Cerebellar cortex (tissue), 1 donor: Measurements from ENCODE around the gene WSCD1.

Experiments
- DNase-seq: peaks from one replicate; pipeline ENCODE4 v3.0.0-alpha.2; 2015; ENCODE audit warnings: low spot score

The WSCD1 gene

GRCh38 chr17:6107791-6108190 is 37.6 kb downstream of the WSCD1 start:
- DNase-seq, result no peak

DNA sequence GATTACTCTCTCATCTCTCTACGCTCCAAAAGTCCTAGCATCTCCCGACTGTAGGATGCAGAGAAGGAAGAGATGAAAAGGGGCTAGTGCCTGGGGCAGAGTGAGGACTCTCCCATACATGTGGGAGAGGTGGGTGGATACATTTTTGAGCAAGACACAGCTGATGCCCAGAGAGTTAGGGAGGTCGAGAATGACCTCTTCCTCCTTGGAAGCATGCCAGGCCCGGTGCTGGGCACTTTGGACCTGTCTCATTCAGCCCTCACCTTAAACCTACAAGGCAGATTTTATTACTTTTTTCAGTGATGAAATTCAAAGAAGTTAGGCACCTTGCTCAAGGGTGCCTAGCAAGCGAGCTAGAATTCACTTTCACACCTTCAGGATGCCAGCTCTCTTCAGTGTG is 38.2 kb downstream of the WSCD1 start:
- DNase-seq, result no peak

- DNase-seq, result no peak
These were observed 38.8 kb downstream of the WSCD1 start for GRCh38 chr17:6108987-6109386.

DNA sequence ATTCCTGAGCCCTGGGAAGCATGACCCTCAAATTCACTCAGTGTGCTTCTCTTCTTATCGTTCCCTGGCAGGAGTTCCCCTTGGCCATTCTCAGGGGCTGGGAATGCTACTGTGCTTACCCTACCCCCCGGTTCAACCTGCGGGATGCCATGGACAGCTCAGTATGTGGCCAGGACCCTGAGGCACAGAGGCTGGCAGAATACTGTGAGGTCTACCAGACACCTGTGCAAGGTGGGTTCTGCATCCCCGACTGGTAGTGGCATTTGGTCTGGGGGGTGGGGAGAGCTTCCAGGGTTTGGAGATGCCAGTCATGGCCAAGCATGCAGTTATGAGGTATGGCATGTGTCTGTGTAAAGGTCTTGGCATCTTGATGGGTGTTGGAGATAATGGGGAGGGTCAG is 39.4 kb downstream of the WSCD1 start:
- DNase-seq, result no peak

DNA sequence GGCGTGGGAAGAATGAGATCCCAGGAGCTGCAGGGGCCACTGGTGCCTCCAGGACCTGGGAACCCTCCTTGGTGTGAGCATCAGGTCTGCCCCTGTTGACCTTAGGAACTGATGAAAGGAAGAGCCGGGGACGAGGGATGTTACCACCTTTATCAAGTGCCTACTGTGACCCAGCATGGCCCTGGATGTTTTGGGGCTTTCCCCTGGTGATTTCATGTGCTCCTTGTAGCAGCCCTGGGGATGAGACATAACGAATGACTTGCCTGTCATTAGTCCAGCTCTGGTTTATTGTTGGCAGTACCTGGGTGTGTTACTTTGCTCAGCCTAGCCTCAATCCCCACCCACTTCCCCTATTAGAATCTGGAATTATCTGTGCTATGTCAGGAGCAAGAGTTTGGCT is 39.9 kb downstream of the WSCD1 start:
- DNase-seq, result no peak

- no peak for DNase-seq
These were observed 40.4 kb downstream of the WSCD1 start for GRCh38 chr17:6110592-6110991.

GRCh38 chr17:6120351-6120750 is 50.2 kb downstream of the WSCD1 start:
- DNase-seq, result no peak

DNA sequence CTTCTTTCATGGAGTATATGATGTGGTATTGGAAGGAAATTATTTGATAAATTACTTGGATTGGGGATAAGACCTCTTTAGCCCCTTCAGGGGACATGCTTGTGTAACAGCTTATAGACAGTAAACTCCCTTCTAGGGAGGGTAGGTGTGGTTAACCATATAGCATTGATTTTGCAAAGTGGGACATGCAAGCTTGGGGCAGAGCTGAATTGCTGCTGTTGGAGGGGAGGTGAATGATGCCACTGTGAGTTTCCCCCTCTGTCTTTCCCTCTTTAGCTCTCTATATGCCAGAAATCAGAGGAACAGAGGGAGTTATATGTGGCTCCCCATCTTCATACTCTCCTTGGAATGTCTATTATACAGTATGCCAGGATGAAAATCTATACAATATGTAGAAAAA is 54.7 kb downstream of the WSCD1 start:
- DNase-seq, result no peak

DNA sequence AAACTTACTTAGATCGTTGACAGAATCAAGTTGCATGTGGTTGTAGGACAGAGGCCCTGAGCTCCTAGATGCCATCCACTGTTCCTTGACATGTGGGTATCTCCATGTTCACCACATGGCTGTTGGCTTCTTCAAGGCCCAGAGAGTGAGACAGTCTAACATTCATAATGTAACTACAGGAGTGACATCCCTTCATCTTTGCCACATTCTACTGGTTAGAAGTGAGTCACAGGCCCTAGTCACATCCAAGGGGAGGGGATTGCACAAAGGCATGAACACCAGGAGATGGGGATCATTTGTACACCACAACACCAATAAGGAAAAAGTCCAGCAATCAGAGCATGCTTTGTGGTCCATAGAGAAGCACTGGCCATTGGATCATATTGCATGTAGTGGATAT is 56.6 kb downstream of the WSCD1 start:
- no peak for DNase-seq

DNA sequence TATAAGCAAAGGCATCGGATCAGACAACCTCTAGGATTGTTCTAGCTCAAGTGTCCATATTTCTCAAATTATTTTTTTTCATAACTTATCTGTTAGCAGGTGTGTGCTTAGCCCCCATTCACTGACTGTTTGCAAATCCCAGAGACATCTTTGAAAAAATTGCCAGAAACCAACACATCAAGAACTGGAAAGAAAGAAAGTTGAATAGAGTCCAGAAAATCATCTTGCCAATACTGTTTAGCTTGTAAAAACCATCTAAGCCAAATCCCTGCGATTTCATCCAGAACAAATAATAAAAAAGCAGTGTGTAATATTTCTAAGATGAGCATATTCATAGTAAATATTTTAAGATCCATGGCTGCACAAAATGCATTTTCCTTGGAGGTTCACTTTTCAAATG is 64.5 kb downstream of the WSCD1 start:
- DNase-seq, result no peak

GRCh38 chr17:6135236-6135635 is 65.1 kb downstream of the WSCD1 start:
- DNase-seq, result peak; percentile 72

DNA sequence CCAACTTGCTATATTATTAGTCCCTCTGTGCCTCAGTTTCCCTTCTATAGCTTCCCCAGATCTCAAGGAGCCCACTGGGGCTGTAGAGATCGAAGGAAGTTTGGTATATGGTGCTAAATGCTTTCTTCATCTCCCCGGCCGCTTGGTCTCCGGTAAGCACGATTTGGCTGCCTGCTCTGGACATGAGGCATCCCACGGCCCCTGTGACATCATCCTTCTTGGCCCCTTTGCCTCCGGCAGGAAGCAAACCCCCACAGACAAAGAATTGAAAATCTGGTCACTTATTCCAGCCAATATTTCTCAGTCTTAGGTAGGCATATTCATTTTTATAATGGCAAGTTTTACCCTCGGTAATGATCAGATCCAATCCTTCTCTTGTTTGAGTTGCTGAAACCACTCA is 65.8 kb downstream of the WSCD1 start:
- DNase-seq, result peak; percentile 85

- DNase-seq, result peak; percentile 64
These were observed 67.7 kb downstream of the WSCD1 start for GRCh38 chr17:6137716-6138502.

DNA sequence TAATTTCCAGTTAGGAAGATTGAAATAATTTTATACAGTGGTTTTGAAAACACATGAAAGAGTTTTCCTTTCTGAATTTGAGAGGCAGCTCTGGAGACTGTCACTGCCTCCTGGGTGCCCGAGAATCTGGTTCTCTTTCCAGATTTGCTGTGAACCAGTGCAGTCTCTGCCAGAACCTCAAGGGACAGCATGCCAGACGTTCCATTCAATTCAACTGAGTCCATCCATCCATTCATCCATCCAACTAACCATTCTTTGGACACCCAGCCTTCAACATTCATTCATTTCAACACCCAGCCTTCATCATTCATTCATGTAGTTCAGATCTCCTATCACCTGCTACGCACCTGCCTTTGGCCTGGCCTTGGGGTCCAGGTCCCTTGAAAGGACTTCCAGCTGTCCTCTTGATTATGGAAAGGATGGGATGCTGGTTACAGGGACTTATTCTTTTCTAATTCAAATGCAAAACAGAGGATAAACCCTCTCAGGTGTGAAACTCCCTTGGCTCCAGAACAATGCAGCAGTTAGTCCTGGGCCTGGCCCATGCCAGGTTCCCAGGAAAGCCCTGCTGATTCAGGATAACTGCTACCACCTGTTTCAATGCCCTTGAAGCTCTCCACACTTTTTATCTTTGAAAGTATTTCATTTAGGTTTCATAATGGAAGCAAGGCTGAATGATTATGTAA is 68.7 kb downstream of the WSCD1 start:
- peak; percentile 80 for DNase-seq

GRCh38 chr17:6139447-6139832 is 69.3 kb downstream of the WSCD1 start:
- DNase-seq, result no peak

DNA sequence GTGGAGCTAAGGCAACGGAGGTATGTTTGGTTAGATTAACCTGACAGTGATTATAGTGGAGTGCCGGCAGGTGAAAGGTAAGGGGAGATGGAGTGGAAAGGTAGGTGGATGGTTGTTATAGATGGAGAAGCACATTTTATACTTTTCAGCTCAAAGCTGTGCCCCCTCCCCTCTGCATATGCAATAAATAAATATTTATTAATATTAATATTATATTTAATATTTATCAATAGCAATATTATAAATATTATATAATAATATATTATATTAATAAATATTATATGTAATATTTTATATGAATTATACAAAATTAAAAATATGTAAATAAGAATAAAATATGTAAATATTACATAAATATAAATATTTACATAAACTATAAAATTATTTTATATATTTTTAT is 70.0 kb downstream of the WSCD1 start:
- DNase-seq, result no peak

- no peak for DNase-seq
These were observed 70.7 kb downstream of the WSCD1 start for GRCh38 chr17:6140728-6141330.

GRCh38 chr17:6142701-6143100 is 72.5 kb downstream of the WSCD1 start:
- DNase-seq, result no peak

- DNase-seq, result no peak
These were observed 75.8 kb downstream of the WSCD1 start for GRCh38 chr17:6145946-6146345.

DNA sequence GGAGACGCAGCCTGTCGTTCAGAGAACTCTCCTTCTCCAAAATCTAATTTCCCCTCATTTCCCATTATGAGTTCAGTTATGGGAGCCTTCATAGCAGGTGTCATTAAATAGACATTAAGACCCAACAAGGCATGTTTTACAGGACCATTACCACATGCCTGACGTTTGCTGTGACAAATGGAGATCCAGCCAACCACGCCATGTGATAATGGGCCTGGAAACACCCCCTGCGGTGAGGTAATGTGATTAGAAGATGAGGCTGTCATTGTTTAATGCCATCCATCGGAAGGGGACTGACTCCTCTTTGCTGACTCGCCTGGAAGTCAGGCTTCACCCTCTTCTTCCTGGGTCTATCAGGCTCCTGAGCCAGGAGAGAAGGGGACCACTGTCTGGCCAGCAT is 76.9 kb downstream of the WSCD1 start:
- no peak for DNase-seq

DNA sequence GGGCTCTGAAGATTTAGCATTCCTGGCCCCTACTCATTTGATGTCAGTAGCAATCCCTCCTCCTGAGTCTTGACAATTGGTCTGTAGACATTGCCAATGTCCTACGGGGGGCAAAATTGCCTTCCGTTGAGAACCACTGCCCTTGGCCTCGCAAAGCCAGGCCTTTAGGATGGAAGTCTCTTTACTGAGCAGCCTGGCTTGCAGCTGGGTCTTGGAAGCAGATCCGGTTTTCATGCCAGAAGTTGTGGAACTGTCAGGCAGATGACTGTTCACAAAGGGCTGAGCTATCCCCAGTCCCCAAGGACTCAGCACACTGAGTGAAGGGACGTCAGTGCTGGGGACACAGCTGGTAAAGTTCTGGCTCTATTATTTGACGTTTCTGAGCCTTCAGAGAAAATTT is 83.2 kb downstream of the WSCD1 start:
- DNase-seq, result no peak

- DNase-seq, result no peak
These were observed 87.5 kb downstream of the WSCD1 start for GRCh38 chr17:6157716-6158115.

- DNase-seq, result no peak
These were observed 89.5 kb downstream of the WSCD1 start for GRCh38 chr17:6159541-6160231.
